GM21515 (cell line): Measurements from ENCODE around the gene COL4A4.
"Not testable (repeated sequence)": the region's sequence is repeated elsewhere in the genome, so short reads cannot be mapped to it uniquely, and the experiment has no call there.

Experiments
- ATAC-seq: cut with Tn5 transposase; IDR thresholded peaks from one replicate; pipeline ENCODE4 v1.9.1; 2021; ENCODE audit not compliant: unreplicated experiment

The COL4A4 gene

DNA sequence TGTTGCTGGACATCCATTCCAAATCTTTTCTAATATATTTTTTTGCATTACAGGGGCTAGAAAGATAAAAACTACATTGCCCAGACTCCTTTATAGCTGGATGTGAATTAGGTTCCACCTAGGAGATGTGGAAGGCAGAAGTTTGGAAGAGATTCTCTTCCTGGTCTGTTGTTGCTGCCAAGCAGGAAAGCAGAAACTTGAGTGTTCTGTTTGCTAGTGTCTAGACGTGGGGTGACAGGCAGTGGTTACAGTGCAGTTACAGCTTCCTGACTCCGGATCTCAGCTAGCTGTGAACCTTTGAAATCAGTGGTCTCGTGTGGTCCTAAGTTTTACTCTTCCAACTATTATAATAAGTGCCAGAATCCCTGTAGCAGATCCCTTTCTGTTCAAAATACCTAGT lies 46.2 kb downstream of the COL4A4 start:
- ATAC-seq, result no peak

GRCh38 chr2:227117027-227117426 lies 47.0 kb downstream of the COL4A4 start:
- no peak for ATAC-seq

- ATAC-seq, result no peak
Observed at GRCh38 chr2:227115761-227116160, 48.2 kb downstream of the COL4A4 start.

DNA sequence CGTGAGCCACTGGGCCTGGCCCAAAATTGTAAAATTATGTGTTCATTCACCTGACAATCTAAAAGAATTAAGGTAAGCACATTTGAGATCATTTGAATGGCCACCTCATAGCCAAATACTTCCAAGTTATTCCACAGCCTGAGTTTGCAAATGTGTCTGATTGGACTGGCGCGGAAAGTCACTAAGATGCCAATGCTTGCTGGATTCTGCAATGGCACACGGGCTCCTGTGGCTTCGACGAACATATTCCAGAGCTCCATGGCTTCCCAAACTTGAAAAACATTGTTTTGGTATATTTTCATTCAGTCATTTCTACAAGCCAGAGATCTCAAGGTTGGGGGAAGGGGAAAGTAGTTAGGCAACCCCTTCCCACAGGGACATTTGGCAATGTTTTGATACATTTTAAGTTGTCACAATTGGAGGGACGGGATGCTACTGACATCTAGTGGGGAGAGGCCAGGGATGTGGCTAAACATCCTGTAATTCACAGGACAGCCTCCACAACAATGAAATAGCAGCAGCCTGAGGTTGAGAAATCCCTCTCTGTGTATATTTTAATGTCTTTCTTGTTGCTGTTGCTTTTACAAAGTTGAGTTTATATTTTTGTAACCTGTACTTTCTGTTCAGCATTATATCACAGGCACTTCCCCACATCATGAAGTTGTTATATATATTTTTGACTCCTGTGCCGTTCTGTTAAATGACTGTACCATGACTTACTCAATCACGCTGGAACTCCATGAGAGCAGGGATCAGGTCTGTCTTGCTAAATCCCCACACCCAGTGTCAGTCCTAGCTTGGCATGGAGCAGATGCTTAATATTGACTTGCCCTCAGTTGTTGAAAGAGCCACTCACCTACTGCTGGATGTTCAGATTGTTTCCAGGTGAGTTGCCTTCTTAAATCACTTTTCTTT lies 56.9 kb downstream of the COL4A4 start:
- ATAC-seq, result peak; percentile 68

GRCh38 chr2:227103583-227103982 lies 60.4 kb downstream of the COL4A4 start:
- no peak for ATAC-seq

- ATAC-seq, result no peak
Observed at GRCh38 chr2:227099340-227099739, 64.7 kb downstream of the COL4A4 start.

- no peak for ATAC-seq
Observed at GRCh38 chr2:227098162-227098515, 65.9 kb downstream of the COL4A4 start.

DNA sequence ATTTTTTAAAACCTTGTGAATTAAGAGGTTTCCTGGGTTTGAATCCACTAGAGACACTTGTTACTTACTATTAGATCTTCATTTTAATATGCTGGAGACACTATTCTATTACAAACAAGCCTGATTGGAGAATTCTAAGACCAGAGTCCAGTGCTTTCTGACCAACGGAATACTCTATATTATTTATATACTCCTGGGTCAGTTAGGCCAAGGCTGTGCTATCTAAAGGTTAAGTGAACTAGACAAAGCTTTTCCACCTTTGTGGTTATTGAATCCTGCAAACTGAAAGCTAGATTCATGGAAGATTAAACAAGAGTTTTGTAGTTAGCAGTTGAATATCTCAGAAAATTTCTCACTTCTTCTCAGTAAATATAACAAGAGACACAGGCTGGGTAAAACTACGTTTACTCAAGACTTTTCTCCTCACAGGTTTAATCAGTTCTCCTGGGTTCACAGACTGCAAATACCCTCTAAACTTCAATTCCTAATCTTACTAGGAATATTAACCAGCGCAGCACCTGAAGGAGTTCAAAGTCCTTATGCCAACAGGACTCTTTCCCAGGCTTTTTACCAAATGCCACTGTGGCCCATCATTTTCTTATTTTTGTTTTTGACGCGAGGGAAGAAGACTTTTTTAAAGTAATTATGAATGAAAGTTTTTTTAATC lies 66.4 kb downstream of the COL4A4 start:
- no peak for ATAC-seq

GRCh38 chr2:227095346-227095745 lies 68.7 kb downstream of the COL4A4 start:
- no peak for ATAC-seq

DNA sequence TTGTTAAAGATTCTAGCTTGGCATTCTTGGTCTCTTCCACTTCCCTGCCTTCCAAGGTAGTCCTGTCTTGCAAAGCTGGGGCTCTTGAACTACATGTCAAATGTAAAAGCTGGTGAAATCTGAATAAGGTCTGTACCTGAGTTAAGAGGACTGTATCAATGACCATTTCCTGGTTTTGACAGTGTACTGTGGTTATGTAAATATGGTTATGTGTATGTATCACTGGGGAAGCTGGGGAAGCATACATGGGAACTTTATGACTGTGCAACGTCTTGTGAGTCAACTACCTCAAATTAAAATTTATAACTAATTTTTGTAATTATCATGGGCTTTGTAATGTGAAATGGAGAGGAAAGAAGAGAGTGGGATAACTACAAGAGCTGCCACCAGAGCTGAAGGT lies 81.7 kb downstream of the COL4A4 start:
- peak; percentile 88 for ATAC-seq

GRCh38 chr2:227079726-227080125 lies 84.3 kb downstream of the COL4A4 start:
- ATAC-seq, result no peak

GRCh38 chr2:227065065-227065464 lies 98.9 kb downstream of the COL4A4 start:
- not testable (repeated sequence) for ATAC-seq

DNA sequence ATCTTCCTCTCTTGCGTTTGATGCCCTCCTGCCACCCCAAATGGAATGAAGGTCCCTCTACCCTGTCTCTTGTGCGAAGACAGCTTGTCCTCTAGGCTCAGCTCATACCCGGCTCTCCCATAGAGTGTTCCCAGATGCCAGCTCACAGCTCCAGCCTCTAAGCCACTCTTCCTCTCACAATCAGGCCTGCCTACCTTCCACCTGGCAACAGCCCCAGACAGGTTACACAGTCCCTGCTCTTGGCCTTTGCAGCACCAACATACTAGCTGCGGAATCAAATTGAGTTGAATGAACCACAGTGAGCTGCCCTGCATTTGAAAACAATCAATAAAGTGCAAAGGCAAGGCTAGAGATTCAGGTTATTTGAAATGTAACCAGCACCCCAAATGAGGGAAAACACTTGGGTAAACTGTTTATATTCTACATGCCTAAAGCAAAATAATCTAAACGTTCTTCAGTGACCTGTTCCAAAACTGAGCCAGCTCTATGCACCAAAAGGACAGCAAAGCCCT lies 105.1 kb downstream of the COL4A4 start:
- ATAC-seq, result no peak

DNA sequence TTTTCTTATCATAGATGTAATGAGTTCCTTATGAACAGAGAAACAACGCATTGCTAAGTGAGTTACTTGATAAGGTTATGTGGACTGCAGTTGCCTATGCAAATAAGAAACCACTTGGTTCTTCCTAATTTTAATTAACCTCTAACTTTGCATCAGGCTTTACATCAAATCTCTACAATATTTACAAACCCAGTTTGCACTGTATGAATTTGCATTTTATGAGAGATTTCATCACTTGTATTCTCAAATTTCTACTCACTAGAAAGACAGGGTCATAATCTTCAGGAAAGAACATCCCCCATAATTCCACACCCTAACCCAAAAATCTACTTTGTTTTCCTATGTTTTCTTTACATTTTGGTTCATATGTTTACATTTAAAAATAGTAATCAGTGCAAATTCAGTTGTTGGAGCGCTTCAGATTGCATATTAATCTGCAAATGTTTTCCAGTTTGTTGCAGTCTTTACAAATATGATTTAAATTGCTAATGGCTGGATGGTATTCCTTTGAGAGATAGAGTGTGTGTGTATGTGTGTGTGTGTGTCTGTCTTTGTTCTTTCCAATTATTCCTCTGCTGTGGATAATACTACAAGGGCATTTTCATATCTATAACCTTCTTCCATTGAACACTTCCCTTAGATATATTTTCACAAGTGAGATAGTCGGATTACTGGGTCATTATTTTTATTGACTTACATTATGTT lies 106.1 kb downstream of the COL4A4 start:
- ATAC-seq, result no peak

GRCh38 chr2:227057060-227057459 lies 106.9 kb downstream of the COL4A4 start:
- no peak for ATAC-seq

- ATAC-seq, result no peak
Observed at GRCh38 chr2:227054006-227054405, 110.0 kb downstream of the COL4A4 start.

DNA sequence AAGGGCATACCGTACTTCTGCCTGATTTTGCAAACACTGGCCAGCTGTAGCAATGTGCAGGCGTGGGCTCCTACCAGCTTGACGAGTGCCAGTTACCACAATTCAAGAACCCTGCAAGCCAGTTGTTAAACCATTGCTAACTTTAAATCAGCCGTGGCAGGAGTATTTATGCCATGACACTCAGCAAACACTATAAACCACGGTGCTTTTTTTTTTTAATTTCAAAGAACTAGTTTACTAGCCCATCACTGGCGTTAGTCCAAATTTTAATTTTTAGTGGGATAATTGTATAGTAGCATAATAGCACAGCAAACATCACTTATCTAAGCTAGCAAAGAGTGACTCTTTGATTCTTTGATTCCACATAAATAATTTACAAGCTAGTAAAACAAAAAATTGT lies 111.1 kb downstream of the COL4A4 start:
- ATAC-seq, result no peak

DNA sequence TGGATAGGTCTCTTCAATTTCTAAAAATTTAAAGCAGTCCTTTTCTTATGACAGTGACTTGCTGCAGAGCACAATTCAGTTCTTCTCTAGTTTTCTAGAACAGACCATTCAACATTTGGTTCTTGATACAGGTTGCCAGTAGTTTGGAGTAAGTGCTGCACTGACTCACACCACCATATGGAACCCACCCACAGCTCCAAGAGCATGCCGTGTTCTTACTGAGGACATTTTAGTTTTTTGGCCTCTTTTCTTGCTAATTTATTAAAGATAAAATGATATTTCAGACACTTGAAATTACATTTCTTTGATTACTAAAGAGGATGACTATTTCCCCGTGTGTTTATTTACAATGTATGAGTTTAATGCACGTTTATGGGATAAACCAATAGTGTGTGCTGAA lies 120.0 kb downstream of the COL4A4 start:
- no peak for ATAC-seq

DNA sequence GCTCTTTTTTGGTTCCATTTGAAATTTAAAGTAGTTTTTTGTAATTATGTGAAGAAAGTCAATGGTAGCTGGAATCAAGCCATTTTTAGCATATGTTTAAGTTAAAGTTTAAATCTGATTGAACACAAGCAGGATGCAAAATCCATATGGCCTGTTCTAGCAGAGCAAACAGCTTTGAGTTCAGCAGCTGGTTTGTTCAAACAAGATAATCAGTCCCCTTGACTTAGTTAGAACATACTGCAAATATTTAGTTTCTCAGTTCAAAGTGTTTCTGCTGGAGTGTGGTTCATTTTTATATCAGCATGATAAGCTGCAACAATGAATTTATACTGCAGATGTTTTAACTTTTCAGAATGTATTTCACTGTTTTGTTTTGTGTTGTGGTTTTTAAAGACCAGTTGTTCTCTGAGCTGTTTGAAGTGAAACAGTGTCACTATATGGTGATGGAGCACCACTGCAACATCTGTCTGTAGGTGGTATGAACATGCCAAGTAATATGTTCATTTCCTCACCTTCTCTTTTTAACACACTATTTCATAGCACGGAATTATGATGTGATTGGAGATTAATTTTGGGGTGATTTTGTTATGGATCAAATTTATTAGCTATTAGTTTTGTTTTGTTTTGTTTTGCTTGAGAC lies 125.3 kb downstream of the COL4A4 start:
- no peak for ATAC-seq

DNA sequence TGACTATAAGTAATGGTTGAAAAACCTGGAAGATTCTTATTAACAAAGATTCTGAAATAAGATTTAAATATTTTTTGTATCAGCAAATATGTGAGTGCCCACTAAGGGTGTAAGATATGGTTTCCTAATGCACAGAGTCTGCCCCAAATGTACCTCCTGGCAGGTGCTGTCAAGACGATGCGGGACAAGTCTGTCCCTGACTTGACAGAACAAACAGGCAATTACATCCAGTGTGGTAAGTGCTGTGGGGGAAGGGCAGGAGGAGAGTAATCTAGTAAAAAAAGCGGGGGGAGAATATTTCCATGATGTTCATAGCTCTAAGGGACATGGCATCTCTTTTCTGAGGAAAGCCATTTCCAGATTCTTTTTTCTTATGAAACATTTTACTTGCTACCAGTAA lies 127.5 kb downstream of the COL4A4 start:
- ATAC-seq, result no peak

DNA sequence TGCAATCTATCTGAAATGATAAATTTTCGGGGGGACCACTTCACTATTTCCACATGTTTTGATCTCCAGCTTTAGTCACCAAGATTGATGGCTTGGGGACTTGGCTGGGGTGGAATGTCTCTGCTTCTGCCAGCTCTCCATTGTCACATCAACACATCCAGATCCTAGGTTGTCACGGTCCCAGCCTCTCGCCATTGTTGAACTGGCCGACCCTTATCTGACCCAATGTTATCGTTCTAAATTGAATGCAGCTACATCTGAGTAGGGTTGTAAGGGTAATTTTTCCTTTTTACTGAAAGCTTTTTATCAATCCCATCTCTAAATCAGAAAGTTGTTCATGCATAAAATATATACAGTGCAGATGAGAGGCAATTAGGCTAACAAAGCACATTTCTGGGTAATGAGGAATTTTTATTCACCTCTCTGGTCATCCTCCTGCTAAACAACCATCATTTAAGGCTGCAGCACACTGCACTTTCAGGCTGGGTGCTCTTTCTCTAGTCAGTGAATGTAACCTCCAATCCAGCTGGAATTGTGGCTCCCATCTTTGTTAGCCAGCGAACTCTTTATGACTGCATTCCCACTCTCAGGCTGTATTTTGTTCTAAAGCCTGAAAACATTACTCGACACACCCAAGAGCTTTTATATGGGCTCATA lies 128.2 kb downstream of the COL4A4 start:
- no peak for ATAC-seq
